AG08396 (cell line): ENCODE data around the gene SDK1.
"Not testable (repeated sequence)": the region's sequence is repeated elsewhere in the genome, so short reads cannot be mapped to it uniquely, and the experiment has no call there.

Experiments used
- DNase-seq: peaks from one replicate; pipeline ENCODE4 v3.0.0; 2012; ENCODE audit warnings: low spot score, mixed read lengths

SDK1 gene

DNA sequence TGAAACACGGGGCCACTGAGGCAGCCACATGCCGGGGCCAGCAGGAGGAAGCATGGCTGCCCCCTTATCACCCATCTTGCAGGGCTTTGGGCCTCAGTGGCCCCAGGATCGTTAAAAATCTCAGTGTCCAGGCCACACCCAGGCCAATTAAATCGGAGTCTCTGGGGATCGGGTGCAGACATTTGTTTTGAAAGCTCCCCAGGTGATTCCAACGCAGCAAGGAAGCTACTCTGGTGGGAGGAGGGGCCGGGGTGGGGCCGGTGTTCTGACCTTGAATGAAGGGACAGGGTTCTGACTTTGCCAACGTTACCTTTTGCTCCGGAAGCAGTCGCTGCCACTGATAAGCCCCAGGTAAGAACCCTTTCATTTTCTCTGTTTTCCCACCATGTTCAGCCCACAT lies 968.7 kb downstream of the SDK1 start:
- no peak for DNase-seq

DNA sequence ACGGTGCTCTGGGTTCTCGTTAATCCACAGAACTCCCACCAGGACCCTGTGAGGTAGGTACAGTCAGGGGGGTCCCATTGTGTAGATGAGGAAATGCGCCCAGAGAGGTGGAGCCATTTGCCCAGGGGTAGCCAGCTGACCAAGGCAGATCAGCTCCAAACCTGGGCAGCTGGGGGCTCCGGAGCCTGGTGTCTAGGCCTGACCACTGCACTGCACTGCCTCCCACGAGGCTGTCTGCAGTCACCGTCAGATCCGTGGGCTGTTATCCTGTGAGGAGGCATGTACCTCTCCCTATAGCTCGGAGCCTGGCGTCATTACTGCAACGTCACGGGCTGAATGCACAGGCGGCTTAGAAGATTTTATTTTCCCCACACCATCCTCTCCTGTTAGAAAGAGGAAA lies 969.2 kb downstream of the SDK1 start:
- no peak for DNase-seq

DNA sequence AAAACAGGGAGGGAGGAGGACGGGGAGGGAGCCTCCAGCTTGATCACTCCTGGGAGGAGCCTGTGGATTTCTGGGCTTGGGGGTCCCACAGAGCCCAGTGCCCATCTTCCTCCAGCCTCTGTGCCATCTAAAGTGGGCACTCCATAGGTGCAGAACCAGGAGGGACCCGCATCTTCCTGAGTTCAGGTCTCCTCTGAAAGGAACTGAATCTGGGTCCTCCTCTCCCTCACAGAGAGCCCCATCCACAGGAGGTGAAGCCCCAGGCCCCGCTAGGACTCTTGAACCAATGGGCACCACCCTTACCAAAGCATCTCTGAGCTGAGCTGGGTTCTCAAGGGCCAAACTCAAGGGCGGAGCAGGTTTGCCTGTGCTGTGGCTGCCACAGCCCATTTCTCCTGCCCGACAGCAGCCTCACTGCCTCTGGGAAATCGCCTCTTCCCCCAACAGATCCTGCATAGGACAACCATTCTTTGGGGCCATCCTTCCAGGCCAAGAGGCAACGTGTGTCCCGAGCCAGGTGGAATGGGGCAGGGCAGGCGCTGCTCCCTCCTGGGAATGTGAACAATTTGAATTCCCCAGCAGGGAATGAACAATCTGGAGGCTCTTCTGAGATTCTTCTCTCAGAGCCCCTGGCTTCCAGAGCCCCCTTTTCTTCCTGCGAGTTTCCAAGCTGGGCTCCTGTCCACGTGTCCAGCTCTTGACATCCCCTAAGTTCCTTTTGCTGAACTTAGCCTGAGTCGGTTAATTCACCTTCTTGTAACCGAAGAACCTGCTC lies 970.1 kb downstream of the SDK1 start:
- no peak for DNase-seq

- no peak for DNase-seq
These were observed 970.6 kb downstream of the SDK1 start for GRCh38 chr7:4271716-4272015.

DNA sequence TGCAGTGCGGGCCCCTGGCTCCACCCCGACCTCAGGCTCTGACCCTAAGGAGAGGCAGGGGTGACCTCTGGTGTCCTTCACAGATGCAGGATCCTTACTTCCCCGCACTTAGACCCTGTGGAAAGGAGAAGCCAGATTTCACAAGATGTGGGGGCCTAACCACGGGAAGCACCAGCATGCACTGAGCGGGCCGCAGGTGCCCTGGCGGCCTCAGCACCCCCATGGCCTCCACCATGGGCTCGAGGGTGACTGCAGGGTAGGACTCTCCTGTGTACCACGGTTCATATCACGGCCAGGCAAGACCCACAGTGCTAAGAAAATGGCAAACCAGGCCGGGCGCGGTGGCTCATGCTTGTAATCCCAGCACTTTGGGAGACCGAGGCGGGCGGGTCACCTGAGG lies 971.1 kb downstream of the SDK1 start:
- no peak for DNase-seq

GRCh38 chr7:4273566-4274230 lies 972.6 kb downstream of the SDK1 start:
- no peak for DNase-seq

DNA sequence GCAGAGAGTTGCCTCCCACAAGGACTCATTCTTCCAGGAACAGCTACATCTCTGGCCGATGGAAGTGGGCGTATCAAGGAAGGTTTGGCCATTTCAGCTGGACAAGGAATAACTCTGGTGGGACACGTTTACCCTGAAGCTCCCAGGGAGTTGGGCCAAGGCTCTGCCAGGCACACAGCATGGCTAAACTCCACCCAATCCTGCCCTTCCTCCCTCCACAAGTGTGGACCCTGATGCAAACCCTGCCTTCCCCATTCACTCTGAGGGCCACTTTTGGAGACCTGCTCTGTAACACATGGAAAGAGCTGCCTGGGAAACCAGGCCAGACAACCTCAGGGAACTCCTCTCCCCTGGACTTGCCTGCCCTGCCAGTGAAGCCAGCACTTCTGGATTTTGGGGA lies 973.2 kb downstream of the SDK1 start:
- DNase-seq = no peak

DNA sequence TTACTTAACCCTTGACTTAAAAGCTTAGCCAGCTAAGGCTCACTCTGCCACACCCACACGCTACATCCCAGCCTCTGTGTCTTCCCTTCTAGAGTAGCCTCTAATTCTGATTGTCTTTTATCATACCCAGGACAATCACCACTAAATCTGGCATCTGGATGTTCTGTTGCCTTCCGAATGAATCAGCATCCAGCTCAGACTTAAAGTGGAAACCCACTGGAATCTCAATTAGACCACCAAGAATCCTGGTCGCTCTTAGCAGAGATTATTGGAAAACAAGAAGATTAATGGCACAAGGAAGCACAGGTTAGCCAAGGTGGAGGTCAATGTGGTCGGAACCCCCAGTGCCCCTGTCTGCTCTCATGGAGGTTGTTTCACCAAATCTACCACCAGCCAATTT lies 976.9 kb downstream of the SDK1 start:
- DNase-seq = no peak

DNA sequence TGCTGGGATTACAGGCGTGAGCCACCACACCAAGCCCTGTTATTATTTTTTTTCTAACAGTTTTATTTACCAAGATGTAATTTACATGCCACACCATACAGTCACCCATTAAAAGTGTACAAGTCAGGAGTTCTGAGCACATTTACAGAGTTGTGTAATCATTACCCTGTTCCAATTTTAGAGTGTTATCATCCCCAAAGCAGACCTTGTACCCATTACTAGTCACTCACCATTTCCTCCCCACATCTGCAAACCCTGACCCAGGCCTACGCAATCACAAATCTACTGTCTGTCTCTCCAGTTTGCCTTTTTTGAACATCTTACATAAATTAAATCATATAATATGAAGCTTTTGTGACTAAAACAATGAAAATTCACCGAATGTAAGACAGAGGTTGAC lies 978.2 kb downstream of the SDK1 start:
- no peak for DNase-seq

DNA sequence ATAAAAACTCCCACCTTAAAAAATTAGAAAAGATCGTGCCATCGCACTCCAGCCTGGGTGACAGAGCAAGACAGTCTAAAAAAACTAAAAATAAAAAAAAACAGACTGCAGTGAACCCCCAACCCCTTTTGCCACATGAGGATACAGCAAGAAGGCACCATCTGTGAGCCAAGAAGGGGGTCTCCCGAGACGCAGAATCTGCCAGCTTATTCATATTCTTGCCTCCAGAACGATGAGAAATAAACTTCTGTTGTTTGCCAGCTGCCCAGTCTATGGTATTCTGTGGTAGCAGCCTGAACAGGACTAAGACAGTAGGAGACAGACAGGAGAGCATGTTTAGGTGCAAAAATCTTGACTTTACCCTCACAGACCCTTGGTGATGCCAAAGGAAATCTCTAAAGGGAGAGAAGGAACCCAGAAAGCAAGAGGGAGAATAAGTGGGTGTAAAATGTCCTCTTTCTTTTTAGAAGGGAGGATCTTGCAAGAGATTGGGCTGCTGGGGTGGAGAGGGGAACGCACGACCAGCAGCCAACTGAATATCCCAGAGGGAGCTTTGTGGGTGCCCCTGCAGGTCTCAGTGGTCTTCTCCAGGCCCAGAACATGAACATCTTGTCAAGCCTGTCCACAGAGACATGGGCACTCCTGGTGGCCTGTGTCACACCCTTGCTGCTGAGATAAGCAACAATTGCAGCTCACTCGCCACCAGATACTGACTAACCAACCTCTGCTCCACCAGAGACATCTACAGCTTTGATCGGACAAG lies 980.4 kb downstream of the SDK1 start:
- no peak for DNase-seq

DNA sequence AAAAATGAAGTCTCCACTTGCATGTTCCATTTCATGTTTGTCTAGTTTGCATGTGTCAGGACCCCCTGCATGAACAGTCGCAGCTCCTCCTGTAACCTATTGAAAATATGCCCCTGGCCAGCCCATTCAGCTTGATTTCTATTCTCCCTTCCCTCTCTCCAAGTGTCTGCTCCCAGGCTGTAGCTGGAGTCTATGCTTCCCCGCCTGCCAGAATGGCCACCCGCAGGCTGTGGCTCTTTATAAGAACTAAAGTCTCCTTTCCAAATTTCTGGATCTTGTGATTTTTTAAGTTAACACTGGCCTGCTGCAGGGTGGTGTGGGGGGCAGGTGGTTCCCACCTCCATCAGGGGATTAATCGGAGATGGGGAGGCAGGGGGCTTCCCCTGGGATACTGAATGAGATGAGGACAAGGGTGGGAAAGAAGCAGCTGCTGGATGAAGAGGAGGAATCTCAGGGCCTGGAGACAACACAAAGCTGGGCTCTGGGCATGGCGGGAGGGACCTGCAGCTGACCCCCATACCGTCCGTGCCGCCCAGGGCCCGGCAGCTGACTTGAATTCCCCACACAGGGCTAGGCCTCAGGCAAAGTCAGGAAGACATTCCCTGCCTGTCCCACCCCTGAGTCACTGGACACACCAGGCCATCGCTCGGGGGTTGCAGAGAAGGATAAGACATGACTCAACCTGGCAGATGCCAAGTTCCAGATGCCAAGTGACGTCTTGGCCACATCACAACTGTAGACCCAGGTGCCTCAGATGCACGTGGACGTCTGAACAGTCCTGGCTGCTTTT lies 981.6 kb downstream of the SDK1 start:
- no peak for DNase-seq

- no peak for DNase-seq
These were observed 985.3 kb downstream of the SDK1 start for GRCh38 chr7:4286351-4286750.

DNA sequence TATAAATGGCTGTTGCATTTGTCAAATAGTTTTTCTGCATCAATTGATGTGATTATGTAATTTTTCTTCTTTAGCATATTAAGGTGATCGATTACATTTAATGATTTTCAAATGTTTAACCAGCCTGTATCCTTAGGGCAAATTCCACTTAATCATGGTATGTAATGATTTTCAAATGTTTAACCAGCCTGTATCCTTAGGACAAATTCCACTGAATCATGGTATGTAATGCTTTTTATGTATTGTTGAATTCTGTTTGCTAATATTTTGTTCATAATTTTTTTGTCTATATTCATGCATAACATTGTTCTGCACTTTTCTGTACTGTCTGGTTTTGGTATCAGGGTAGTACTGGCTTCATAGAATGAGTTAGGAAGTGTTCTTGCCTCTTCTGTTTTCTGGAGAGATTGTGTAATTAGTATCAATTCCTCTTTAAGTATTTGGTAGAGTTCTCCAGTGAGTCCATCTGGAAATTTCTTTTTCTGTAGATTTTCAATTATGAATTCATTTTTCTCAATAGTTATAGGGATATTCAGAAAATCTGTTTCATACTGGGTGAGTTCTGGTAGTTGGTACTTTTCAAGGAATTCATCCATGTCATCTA lies 987.8 kb downstream of the SDK1 start:
- DNase-seq = no peak

DNA sequence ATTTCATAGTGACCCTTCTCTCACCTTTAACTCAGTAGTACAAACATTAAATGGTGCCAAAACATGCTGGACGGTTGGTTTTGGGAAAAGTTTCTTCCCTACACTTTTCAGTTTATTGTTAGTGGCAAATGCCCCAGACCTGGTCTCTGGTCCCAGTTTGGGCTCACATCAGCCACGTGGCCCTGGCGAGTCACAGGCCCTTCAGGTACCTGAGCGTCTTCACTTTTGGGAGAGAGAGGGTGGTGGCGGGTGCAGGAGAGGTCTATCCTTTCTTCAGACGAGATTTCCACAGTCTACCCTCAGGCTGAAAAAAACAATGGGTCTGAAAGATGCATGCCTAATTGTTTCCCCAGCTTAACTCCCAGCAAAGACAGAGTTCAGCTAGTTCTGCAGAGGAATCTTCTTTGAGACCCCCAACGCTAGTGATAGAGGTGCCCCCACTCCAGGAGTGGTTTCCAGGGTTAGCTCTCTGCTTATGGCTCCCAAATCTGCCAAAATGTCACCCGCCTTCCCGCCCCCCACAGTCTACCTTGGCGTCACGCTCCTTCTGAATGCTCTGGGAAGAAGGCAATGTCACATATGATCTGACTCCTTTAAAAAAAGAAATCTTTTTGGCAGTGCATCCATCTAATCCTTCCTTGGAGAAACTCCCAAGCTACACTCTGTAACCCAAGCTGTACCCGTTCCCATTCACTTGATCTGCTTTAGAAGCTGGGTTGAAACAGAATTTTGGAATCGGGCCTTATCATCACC lies 996.3 kb downstream of the SDK1 start:
- DNase-seq = no peak

- DNase-seq = no peak
These were observed 996.8 kb downstream of the SDK1 start for GRCh38 chr7:4297918-4298219.

GRCh38 chr7:4299431-4299830 lies 998.4 kb downstream of the SDK1 start:
- no peak for DNase-seq

- no peak for DNase-seq
These were observed 1001.3 kb downstream of the SDK1 start for GRCh38 chr7:4302203-4302905.

- no peak for DNase-seq
These were observed 1006.5 kb downstream of the SDK1 start for GRCh38 chr7:4307316-4308204.

DNA sequence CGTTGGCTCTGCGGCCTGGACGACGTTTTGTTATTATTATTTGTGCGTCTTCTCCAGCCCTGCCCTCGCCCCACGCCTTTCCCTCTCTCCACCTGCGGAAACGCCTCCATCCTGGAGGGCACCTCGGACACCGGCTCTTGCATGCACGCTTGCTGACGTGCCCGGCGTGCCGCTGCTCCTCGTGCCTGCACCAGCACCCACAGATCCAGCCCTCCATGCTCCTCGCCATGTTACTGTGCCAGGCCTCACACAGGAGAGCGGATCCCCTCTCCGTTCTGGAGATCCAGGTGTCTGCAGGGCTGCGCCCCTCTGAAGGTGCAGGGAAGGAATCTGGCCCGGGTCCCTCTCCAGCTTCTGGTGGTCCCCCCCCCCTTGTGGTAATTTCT lies 1007.1 kb downstream of the SDK1 start:
- no peak for DNase-seq

DNA sequence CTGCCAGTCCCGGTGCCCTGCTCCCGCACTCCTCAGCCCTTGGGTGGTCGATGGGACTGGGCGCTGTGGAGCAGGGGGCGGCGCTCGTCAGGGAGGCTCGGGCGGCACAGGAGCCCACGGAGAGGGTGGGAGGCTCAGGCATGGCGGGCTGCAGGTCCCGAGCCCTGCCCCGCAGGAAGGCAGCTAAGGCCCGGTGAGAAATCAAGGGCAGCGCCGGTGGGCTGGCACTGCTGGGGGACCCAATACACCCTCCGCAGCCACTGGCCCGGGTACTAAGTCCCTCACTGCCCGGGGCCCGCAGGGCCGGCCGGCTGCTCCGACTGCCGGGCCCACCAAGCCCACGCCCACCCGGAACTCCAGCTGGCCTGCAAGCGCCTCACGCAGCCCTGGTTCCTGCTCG lies 1012.9 kb downstream of the SDK1 start:
- not testable (repeated sequence) for DNase-seq
